Osteoblast (primary cell): ENCODE measurements around the gene IGF1. TPM values are rescaled to one million over a fixed set of nuclear protein-coding genes. Genes with fewer than 3 reads are reported as not detected.

Source experiments
- DNase-seq: peaks from one replicate; pipeline ENCODE4 v3.0.0; 2011; ENCODE audit warnings: low spot score, mixed read lengths; ENCODE audit not compliant: insufficient read length; ENCODE audit errors: missing footprints
- H2AFZ ChIP-seq: 2 replicates; pipeline ENCODE4 v1.6.0; 2011; ENCODE audit warnings: mild to moderate bottlenecking, low read length
- H3K27ac ChIP-seq: 2 replicates; pipeline ENCODE4 v1.5.1; 2011; ENCODE audit warnings: mild to moderate bottlenecking, low read depth, low read length, moderate library complexity
- H3K27me3 ChIP-seq: 2 replicates; pipeline ENCODE4 v1.6.0; 2012; ENCODE audit warnings: mild to moderate bottlenecking, control low read depth, inconsistent platforms, low read length, moderate library complexity; ENCODE audit not compliant: insufficient read depth
- H3K36me3 ChIP-seq: 2 replicates; pipeline ENCODE4 v1.5.1; 2011; ENCODE audit warnings: mild to moderate bottlenecking, low read length, control low read depth, moderate library complexity; ENCODE audit not compliant: insufficient read depth
- H3K4me1 ChIP-seq: 2 replicates; pipeline ENCODE4 v1.5.1; 2011; ENCODE audit warnings: mild to moderate bottlenecking, low read length, control low read depth, moderate library complexity; ENCODE audit not compliant: insufficient read depth
- H3K4me2 ChIP-seq: 2 replicates; pipeline ENCODE4 v1.6.0; 2011; ENCODE audit warnings: mild to moderate bottlenecking, low read length; ENCODE audit not compliant: insufficient read depth
- H3K4me3 ChIP-seq: fragments of 200-600 bp; sonication (generic); 3 replicates; pipeline ENCODE4 v1.5.1; 2012; ENCODE audit warnings: mild to moderate bottlenecking, low read length, inconsistent platforms; ENCODE audit not compliant: insufficient read depth
- H3K79me2 ChIP-seq: 2 replicates; pipeline ENCODE4 v1.6.0; 2012; ENCODE audit warnings: mild to moderate bottlenecking, low read length, control low read depth, inconsistent platforms; ENCODE audit not compliant: insufficient read depth
- H3K9me3 ChIP-seq: 2 replicates; pipeline ENCODE4 v1.5.1; 2011; ENCODE audit warnings: low read depth, low read length, control low read depth
- H4K20me1 ChIP-seq: 2 replicates; pipeline ENCODE4 v1.6.0; 2012; ENCODE audit warnings: mild to moderate bottlenecking, low read length, control low read depth; ENCODE audit not compliant: insufficient read depth
- CTCF ChIP-seq: IDR thresholded peaks from 2 replicates; pipeline ENCODE4 v1.5.1; 2011; ENCODE audit warnings: mild to moderate bottlenecking, low read depth, low read length, moderate library complexity; ENCODE audit errors: extremely low read depth
- total RNA-seq: library from RNA; depleted of rRNA; stranded (reverse); fragments of >200 nt; gene quantifications from 2 replicates; pipeline ENCODE4 v1.2.3, GENCODE V29; 2012

IGF1 gene
- total RNA-seq = 0.72 and 0.88 TPM in 2 replicates

GRCh38 chr12:102480406-102480805, at the start of gene IGF1:
TSS of gene IGF1 (minus strand) at chr12:102480563. CDS start at chr12:102480381, 182 bp downstream.
- Histone ChIP-seq H3K4me1 (peaks cover 7% of the 10 kb centered on the region), H3K4me3 (peak within 1 kb of the TSS; percentile 51), H3K9me3 (no peaks in the 10 kb centered on the region), H3K27me3 (no peaks in the 10 kb centered on the region), H3K36me3 (no peaks in the 10 kb centered on the region), H3K27ac (no peak within 1 kb of the TSS), H3K79me2 (no peaks in the 10 kb centered on the region), H3K4me2 (peak within 1 kb of the TSS; percentile 76), H4K20me1 (no peaks in the 10 kb centered on the region), H2AFZ (peak within 1 kb of the TSS; percentile 57)
- no peak for TF ChIP-seq CTCF
- no peak for DNase-seq

- Histone ChIP-seq H3K79me2 (no peaks in the 10 kb centered on the region), H3K27me3 (no peaks in the 10 kb centered on the region), H4K20me1 (no peaks in the 10 kb centered on the region), H3K4me1 (peaks cover 28% of the 10 kb centered on the region), H3K4me2 (peak overlapping the region; percentile 49), H3K27ac (peak overlapping the region; percentile 88), H2AFZ (no peak overlapping the region), H3K36me3 (no peaks in the 10 kb centered on the region), H3K9me3 (no peaks in the 10 kb centered on the region), H3K4me3 (no peak overlapping the region)
- TF ChIP-seq CTCF = no peak
- no peak for DNase-seq
Observed at GRCh38 chr12:102528111-102528510, 47.7 kb upstream of the IGF1 start.

- Histone ChIP-seq H3K4me2 (peak overlapping the region; percentile 49), H3K9me3 (no peaks in the 10 kb centered on the region), H3K4me3 (peak overlapping the region; percentile 8), H4K20me1 (no peaks in the 10 kb centered on the region), H3K36me3 (no peaks in the 10 kb centered on the region), H3K27me3 (no peaks in the 10 kb centered on the region), H3K4me1 (peaks cover 28% of the 10 kb centered on the region), H3K27ac (peak overlapping the region; percentile 88), H3K79me2 (no peaks in the 10 kb centered on the region), H2AFZ (peak overlapping the region; percentile 53)
- peak; percentile 84 for DNase-seq
- TF ChIP-seq CTCF = no peak
Observed at GRCh38 chr12:102527171-102527720, 46.9 kb upstream of the IGF1 start.

DNA sequence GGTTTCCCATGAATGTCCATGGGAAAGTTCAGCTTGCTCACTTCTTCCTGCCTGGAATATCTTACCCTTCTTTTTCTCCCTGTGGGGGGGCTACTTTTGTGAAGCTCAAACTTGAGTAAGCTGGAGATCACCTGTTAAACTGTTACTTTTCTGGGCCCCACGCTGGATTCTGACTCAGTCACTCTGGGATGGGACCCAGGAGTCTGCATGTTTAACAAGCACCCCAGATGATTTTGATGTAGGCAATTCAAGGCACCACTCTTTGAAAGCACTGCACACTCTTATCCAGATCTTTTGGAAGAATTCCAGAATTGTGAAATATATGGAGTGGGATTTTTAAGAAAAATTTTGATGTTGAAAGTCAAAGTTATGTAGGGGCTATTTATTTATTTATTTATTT, 46.3 kb upstream of the IGF1 start:
- Histone ChIP-seq H3K4me2 (no peak overlapping the region), H3K79me2 (no peaks in the 10 kb centered on the region), H3K36me3 (no peaks in the 10 kb centered on the region), H3K27me3 (no peaks in the 10 kb centered on the region), H3K4me3 (no peak overlapping the region), H3K27ac (peak overlapping the region; percentile 88), H2AFZ (no peak overlapping the region), H3K4me1 (peaks cover 28% of the 10 kb centered on the region), H4K20me1 (no peaks in the 10 kb centered on the region), H3K9me3 (no peaks in the 10 kb centered on the region)
- no peak for TF ChIP-seq CTCF
- DNase-seq = peak; percentile 50
